Fibroblast of the aortic adventitia (primary cell): ENCODE data around the gene LIMK1. TPM values are rescaled to one million over a fixed set of nuclear protein-coding genes. Genes with fewer than 3 reads are reported as not detected.

Experiments
- DNase-seq: peaks from one replicate; pipeline ENCODE4 v3.0.0-alpha.2; 2010; ENCODE audit warnings: low read depth
- H3K4me3 ChIP-seq: 2 replicates; pipeline ENCODE4 v1.5.1; 2011; ENCODE audit warnings: low read depth, mild to moderate bottlenecking, control low read depth, low read length, moderate library complexity
- total RNA-seq: library from RNA; depleted of rRNA; stranded (reverse); fragments of >200 nt; gene quantifications from 2 replicates; pipeline ENCODE4 v1.2.3, GENCODE V29; 2012; ENCODE audit warnings: low replicate concordance
- TF ChIP-seq, protein P1 (sequence below): IDR thresholded peaks from 2 replicates; pipeline ENCODE4 v1.5.1; 2011; ENCODE audit warnings: mild to moderate bottlenecking, low read length, control low read depth, inconsistent platforms; ENCODE audit not compliant: insufficient read depth

The LIMK1 gene
- total RNA-seq, 1 donor, result 48.3 TPM

DNA sequence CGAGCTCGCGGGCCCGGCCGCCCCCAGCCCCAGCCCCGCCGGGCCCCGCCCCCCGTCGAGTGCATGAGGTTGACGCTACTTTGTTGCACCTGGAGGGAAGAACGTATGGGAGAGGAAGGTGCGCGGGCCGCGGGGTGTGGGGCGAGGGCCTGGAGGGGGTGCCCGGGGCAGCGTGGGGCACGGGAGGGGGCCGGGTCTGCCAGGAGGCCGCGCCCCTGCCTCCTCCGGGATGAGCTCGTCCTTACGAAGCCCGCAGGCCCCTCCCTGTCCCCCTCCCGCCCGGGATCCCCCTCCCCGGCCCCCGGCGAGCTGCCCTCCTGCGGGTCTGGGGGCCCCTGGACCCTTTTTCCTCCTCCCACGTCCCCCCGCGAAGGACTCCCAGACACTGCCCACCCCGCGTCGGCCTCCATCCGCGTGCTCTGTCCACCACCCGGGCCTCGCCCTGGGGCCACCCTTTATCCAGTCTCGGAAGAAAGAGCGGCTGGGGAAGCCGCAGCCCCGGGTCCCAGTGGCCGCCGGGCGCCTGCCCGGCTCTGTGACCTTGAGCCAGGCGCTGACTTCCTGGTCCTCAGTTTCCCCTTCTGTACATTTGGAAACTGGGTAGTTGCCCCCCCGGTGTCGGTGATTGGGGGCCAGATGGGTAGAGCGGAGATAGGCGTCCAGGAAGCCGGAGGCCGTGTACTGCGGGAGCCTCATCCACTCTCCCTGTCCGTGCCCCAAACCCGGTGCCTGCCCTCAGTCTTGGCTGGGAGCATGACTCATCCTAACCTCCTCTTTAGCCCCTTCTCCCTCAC lies 521 bp downstream of the LIMK1 start:
- peak; percentile 43 for DNase-seq
- peak overlapping the region; percentile 70 for H3K4me3 ChIP-seq
- TF ChIP-seq, protein P1, sequence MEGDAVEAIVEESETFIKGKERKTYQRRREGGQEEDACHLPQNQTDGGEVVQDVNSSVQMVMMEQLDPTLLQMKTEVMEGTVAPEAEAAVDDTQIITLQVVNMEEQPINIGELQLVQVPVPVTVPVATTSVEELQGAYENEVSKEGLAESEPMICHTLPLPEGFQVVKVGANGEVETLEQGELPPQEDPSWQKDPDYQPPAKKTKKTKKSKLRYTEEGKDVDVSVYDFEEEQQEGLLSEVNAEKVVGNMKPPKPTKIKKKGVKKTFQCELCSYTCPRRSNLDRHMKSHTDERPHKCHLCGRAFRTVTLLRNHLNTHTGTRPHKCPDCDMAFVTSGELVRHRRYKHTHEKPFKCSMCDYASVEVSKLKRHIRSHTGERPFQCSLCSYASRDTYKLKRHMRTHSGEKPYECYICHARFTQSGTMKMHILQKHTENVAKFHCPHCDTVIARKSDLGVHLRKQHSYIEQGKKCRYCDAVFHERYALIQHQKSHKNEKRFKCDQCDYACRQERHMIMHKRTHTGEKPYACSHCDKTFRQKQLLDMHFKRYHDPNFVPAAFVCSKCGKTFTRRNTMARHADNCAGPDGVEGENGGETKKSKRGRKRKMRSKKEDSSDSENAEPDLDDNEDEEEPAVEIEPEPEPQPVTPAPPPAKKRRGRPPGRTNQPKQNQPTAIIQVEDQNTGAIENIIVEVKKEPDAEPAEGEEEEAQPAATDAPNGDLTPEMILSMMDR, result no peak

DNA sequence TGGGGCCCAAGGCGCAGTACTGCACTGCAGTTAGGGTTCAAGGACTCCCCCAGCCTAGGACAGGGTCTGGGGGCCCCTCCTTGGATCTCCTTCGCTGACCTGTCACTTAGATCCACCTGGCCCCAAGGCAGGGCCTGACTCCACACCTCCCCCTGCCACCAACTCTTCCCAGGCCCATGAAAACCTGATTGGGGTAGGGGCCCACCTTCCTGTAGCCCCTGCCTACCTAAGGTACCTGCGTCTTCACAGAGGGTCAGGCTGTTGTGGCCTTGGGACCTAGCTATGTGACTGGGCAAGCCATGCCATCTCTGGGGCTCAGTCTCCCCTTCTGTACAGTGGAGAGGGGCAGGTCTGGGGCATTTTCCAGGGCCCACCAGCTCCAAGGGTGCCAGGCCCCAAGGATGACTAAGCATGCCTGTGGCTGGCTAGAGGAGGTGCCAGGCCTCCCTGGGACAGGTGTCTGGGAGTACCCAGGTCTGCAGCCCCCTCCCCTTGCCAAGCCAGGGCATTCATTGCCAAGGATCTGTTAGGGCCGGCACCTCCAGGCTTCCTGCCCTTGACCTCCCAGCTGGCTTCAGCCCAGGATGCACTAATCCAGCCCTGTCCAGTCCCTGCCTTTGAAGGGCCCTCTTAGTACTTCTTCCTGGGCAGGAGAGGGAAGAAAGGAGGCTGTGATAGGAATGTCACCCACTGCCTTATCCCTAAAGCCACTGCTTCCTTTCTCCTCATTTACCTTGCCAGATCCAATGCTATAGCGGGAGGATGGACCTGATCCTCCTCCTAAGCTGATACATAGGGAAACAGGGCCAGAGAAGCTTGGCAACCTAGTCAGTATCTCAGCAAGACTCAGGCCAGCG lies 1.3 kb downstream of the LIMK1 start:
- H3K4me3 ChIP-seq, result peak overlapping the region; percentile 70
- TF ChIP-seq, protein P1, result no peak
- DNase-seq, result no peak

DNA sequence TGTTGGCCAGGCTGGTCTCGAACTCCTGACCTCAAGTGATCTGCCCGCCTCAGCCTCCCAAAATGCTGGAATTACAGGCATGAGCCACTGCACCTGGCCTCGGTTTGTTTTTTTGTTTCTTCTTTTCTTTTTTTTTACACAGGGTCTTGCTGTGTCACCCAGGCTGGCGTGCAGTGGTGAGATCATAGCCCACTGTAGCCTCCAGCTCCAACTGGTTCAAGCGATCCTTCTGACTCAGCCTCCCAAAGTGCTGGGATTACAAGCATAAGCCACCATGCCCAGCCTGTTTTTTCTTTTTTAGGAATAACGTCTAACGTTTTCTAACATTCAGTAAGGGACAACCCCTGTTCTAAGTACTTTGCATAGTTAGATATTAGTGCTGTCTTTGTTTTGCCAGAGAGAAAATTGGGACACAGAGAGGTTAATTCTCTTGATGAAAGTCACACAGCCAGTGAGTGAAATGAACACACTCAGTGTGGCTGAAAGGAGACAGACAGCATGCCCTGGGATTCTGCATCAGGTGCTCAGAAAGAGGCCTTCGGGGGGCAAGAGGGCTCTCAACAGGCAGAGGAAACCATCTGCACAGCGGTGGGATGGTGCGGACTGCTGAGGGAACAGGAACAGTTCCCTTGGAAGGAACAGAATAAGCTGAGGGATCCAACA lies 4.3 kb downstream of the LIMK1 start:
- H3K4me3 ChIP-seq, result no peak overlapping the region
- TF ChIP-seq, protein P1, result no peak
- no peak for DNase-seq

DNA sequence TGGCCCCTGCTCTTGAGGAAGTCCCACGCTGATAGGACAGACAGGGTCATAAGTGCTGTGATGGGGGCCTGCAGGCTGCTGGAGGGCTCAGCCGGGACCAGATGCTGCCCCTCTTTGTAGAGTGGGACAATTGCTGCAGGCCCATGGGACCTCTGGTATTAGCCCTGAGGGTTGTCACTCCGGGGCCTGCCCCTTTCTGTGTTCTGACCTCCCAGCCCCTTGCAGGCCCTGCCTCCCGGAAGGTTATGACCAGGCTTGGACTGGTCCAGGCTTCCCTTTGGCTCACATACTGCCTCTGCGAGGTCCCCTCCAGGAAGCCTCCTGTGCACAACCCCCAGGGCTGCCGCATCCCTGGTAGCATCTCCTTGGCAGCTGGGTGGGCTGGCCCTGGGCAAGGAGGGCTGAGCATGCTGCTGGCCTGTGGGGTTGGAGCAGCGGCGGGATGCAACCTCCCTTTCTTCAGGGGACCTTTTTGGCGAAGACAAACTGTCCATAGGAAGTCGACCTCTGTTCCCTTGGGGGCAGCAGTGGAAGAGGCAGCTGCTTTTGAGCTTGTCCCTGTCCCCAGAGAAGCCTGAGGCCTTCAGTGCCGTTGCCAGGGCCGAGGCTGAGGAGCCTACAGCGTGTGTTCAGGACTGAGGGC lies 8.8 kb downstream of the LIMK1 start:
- TF ChIP-seq, protein P1, result no peak
- H3K4me3 ChIP-seq, result no peak overlapping the region
- DNase-seq, result no peak

DNA sequence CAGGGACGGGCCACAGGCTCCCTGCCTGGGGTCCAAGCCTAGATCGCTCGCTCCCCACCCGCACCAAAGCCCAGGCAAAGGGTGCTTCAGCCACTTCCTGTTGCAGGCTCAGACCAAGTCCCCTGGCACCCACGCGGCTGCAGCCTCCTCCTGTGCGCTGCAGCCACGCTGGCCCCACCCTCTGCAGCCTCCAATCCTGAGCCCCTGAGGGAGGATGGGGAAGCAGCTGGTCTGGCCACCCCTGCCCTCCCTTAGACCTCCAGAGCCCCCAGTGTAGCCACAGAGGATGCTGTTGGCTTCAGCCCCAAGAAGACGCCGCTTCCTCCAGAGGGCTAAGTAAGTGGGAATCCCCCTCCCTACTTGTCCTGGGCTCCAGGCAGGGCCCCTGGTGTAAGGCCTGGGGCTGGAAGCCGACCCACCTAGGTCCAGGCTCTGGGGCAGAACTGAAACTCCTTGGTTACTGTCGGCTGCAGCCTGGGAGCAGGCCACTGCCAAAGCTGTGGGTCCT lies 9.4 kb downstream of the LIMK1 start:
- TF ChIP-seq, protein P1, result no peak
- DNase-seq, result no peak
- no peak overlapping the region for H3K4me3 ChIP-seq

DNA sequence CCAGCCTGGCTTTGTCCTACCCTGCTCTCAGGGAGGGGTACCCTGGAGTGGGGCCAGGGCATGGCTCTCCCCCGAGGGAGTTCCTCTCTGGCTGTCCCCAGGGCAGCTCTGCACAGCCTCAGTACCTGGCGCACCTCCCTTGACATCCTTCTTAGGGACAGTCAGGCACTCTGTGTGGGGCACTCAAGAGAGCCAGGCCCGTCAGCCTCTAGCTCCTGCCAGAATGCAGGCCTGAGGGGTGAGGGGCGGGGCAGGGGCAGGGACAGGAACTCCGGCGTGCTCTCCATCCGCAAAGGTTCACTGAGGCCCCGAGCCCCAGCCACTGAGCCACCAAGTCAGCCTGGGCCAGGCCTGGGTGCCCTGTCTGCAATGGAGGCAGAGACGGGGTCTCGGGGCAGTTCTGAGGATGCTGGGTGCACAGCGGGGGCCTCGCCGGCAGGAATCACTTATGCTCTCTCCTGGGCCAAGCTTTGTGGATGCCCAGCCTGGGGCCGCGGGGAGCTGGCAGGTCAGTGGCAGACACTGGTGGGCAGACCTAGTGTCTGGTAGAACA lies 10.1 kb downstream of the LIMK1 start:
- DNase-seq, result no peak
- no peak overlapping the region for H3K4me3 ChIP-seq
- TF ChIP-seq, protein P1, result no peak
